ENCODE measurements around the gene TRH. TPM values are rescaled to one million over a fixed set of nuclear protein-coding genes. Genes with fewer than 3 reads are reported as not detected.

Gene TRH
- total and polyA plus RNA-seq, 9 of the 15 experiments (the other 6 are each of a cell fraction or from before 2014, with no cell fraction given), result not detected

- FAIRE-seq (no peak), ATAC-seq (no peak), DNase-seq (ENCODE audit: extremely low read depth in 1 of 4, low spot score in 3 of 4) (no peak)
- Histone ChIP-seq H4K20me1 (replicated peaks; ENCODE audit: control insufficient read depth, insufficient read depth, low read length) (no peaks in the 10 kb centered on the region), H3K79me2 (ENCODE audit: control insufficient read depth, insufficient read depth, low read length) (no peaks in the 10 kb centered on the region), H3K9me1 (ENCODE audit: control insufficient read depth, insufficient read depth, low read length) (no peaks in the 10 kb centered on the region), H3K27ac (ENCODE audit: extremely low read depth, low read depth, low read length) (no peak overlapping the region), H2AFZ (ENCODE audit: low read depth, low read length) (no peak overlapping the region), H3K4me1 (replicated peaks in 1 of 2; ENCODE audit: control insufficient read depth in 2 of 2, insufficient read depth in 2 of 2, low read length in 2 of 2) (no peaks in the 10 kb centered on the region), H3K36me3 (ENCODE audit: control insufficient read depth, insufficient read depth, low read length) (no peaks in the 10 kb centered on the region), H3K4me3 (no peak overlapping the region), H3K9me3 (replicated peaks; ENCODE audit: control insufficient read depth, insufficient read depth, low read depth, low read length) (no peaks in the 10 kb centered on the region), H3K9ac (ENCODE audit: insufficient read depth in 1 of 2, low read depth in 2 of 2, low read length in 2 of 2) (no peak overlapping the region), H3K27me3 (ENCODE audit: control insufficient read depth in 2 of 2, insufficient read depth in 2 of 2, low read length in 2 of 2) (peaks cover 6 to 44% of the 10 kb centered on the region in 2 experiments), H3K4me2 (ENCODE audit: insufficient read depth, low read length) (no peak overlapping the region)
- intact Hi-C loops (cut with micrococcal nuclease) (no loop called here), in situ Hi-C loops (cut with MboI) (no loop called here)
- TF ChIP-seq NCOA2 (IDR thresholded peaks at IDR 0.05; ENCODE audit: partially characterized antibody in 2 of 2) (no peak), RBM25 (IDR thresholded peaks at IDR 0.05; ENCODE audit: low read depth, low read length, severe bottlenecking) (peak; percentile 63)
- ChIA-PET POLR2A (no interaction called here), CTCF (ENCODE audit: low intra/inter-chr PET ratio) (no interaction called here)
- 0% methylated on average over 3 of the region's 3 CpGs for WGBS (ENCODE audit: insufficient coverage, low coverage, missing lambda C conversion rate)
- no TSS peak for BruUV-seq (replicated peaks)
Observed at GRCh38 chr3:129962600-129962999, 11.9 kb upstream of the TRH start.

DNA sequence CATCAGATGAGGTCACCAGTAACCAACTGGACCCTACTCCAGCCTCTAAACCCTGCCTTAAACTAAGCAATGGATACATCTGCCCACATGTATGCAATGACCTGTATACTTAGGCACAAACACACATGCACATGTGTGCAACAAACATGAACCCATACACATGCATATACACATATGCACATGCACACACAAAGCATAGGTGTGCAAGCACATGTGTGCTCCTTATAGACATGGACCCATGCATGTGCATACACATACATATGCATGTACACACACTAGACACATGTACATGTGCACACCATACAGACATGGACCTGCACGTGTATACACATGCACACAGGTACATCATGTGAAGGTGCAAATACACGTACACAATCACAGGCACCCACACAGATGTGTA is 8.6 kb upstream of the TRH start:
- POLR2A ChIA-PET, result interaction anchor here (0.6 kb wide), 1 partner anchor 611 kb away, joined by 3 read pairs; no protein-coding TSS in a partner anchor
- TF ChIP-seq ZNF740 (CRISPR knock-in tag; IDR thresholded peaks at IDR 0.05) (no peak), ZNF740 (tag; IDR thresholded peaks at IDR 0.05) (no peak), ETV5 (CRISPR knock-in tag; IDR thresholded peaks at IDR 0.05; ENCODE audit: low read depth) (no peak), CBFA2T3 (IDR thresholded peaks at IDR 0.05) (no peak), NCOR1 (IDR thresholded peaks at IDR 0.05) (no peak), SAP30 (IDR thresholded peaks at IDR 0.05; ENCODE audit: borderline replicate concordance, insufficient read depth, low read depth, low read length, poor library complexity, severe bottlenecking) (no peak), SMARCE1 (IDR thresholded peaks at IDR 0.05) (no peak), ZNF197 (CRISPR knock-in tag; IDR thresholded peaks at IDR 0.05; ENCODE audit: low read depth) (no peak), TGIF2 (CRISPR knock-in tag; IDR thresholded peaks at IDR 0.05) (no peak), SMARCB1 (IDR thresholded peaks at IDR 0.05; ENCODE audit: insufficient read length, low read depth) (no peak), ZNF695 (CRISPR knock-in tag; IDR thresholded peaks at IDR 0.05) (no peak), RBFOX2 (IDR thresholded peaks at IDR 0.05; ENCODE audit: low read depth, low read length) (no peak), NFE2 (IDR thresholded peaks at IDR 0.05; ENCODE audit: low read depth) (no peak)
- TF ChIP-seq, protein P1, sequence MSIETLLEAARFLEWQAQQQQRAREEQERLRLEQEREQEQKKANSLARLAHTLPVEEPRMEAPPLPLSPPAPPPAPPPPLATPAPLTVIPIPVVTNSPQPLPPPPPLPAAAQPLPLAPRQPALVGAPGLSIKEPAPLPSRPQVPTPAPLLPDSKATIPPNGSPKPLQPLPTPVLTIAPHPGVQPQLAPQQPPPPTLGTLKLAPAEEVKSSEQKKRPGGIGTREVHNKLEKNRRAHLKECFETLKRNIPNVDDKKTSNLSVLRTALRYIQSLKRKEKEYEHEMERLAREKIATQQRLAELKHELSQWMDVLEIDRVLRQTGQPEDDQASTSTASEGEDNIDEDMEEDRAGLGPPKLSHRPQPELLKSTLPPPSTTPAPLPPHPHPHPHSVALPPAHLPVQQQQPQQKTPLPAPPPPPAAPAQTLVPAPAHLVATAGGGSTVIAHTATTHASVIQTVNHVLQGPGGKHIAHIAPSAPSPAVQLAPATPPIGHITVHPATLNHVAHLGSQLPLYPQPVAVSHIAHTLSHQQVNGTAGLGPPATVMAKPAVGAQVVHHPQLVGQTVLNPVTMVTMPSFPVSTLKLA (conservative IDR thresholded peaks at IDR 0.05), result no peak

More for the DNA sequence above, 8.6 kb upstream of the TRH start:
- Histone ChIP-seq H3K9me3 (replicated peaks; ENCODE audit: control insufficient read depth, insufficient read depth, low read depth, low read length) (no peaks in the 10 kb centered on the region), H3K79me2 (ENCODE audit: control insufficient read depth, insufficient read depth, low read length) (no peaks in the 10 kb centered on the region), H3K4me3 (no peak overlapping the region), H3K4me1 (replicated peaks in 1 of 2; ENCODE audit: control insufficient read depth in 2 of 2, insufficient read depth in 2 of 2, low read length in 2 of 2) (no peaks in the 10 kb centered on the region; a peak in 1 of 5 replicates), H3K27me3 (ENCODE audit: control insufficient read depth in 2 of 2, insufficient read depth in 2 of 2, low read length in 2 of 2) (peaks cover 6 to 45% of the 10 kb centered on the region in 2 experiments; a peak in 4 of 5 replicates), H3K9me1 (ENCODE audit: control insufficient read depth, insufficient read depth, low read length) (no peaks in the 10 kb centered on the region), H3K4me2 (ENCODE audit: insufficient read depth, low read length) (no peak overlapping the region), H3K9ac (ENCODE audit: insufficient read depth in 1 of 2, low read depth in 2 of 2, low read length in 2 of 2) (no peak overlapping the region), H2AFZ (ENCODE audit: low read depth, low read length) (no peak overlapping the region), H4K20me1 (replicated peaks; ENCODE audit: control insufficient read depth, insufficient read depth, low read length) (no peaks in the 10 kb centered on the region), H3K27ac (ENCODE audit: extremely low read depth, low read depth, low read length) (no peak overlapping the region), H3K36me3 (ENCODE audit: control insufficient read depth, insufficient read depth, low read length) (no peaks in the 10 kb centered on the region)
- CTCF ChIA-PET (ENCODE audit: low intra/inter-chr PET ratio), result no interaction called here
- 0% methylated on average over 2 of the region's 2 CpGs for WGBS (ENCODE audit: insufficient coverage, low coverage, missing lambda C conversion rate)
- ATAC-seq (no peak), DNase-seq (ENCODE audit: extremely low read depth in 1 of 4, low spot score in 3 of 4) (no peak), FAIRE-seq (no peak)
- intact Hi-C loops (cut with micrococcal nuclease), result no loop called here
- BruUV-seq (replicated peaks), result no TSS peak
- in situ Hi-C loops (cut with MboI), result no loop called here

All from K562 (cell line).